GM23338 (cell line): Measurements from ENCODE around the gene SDR39U1.

ENCODE experiments used
- EZH2 ChIP-seq: fragments of 200-600 bp; sonication (generic); IDR thresholded peaks from one replicate; pipeline ENCODE4 v1.8.0; 2017; ENCODE audit warnings: antibody characterized with exemption, mild to moderate bottlenecking, low read depth; ENCODE audit not compliant: unreplicated experiment
- EZH2phosphoT487 ChIP-seq: fragments of 200-600 bp; sonication (generic); IDR thresholded peaks from one replicate; pipeline ENCODE4 v1.8.1; 2018; ENCODE audit warnings: antibody characterized with exemption; ENCODE audit not compliant: unreplicated experiment
- POLR2AphosphoS5 ChIP-seq: IDR thresholded peaks from 2 replicates; pipeline ENCODE4 v1.6.1; 2016; ENCODE audit warnings: antibody characterized with exemption, low read depth
- TF ChIP-seq, protein P1 (sequence below), 2 experiments: fragments of 200-600 bp in 1 of 2; sonication (generic) in 1 of 2; conservative IDR thresholded peaks; 2 replicates each; pipeline versions ENCODE4 v1.5.1 to v1.6.1; 2016 to 2017; ENCODE audit warnings: antibody characterized with exemption in 2 of 2, low read depth in 2 of 2, mild to moderate bottlenecking in 2 of 2, moderate library complexity in 1 of 2
- TF ChIP-seq, protein P2 (sequence below): IDR thresholded peaks from one replicate; pipeline ENCODE4 v1.6.1; 2018; ENCODE audit warnings: antibody characterized with exemption; ENCODE audit not compliant: unreplicated experiment

DNA sequence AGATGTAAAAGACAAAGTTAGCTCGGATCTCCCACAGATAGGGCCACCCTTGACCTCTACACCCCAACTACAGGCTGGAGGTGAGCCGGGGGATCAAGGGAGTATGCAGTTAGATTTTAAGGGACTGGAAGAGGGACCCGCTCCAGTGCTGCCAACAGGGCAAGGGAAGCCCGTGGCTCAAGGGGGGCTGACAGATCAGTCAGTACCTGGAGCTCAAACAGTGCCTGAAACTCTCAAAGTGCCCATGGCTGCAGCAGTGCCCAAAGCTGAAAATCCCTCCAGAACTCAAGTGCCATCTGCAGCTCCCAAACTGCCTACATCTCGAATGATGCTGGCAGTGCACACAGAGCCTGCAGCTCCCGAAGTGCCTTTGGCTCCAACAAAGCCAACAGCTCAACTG is 33.4 kb downstream of the SDR39U1 start:
- TF ChIP-seq, protein P1, sequence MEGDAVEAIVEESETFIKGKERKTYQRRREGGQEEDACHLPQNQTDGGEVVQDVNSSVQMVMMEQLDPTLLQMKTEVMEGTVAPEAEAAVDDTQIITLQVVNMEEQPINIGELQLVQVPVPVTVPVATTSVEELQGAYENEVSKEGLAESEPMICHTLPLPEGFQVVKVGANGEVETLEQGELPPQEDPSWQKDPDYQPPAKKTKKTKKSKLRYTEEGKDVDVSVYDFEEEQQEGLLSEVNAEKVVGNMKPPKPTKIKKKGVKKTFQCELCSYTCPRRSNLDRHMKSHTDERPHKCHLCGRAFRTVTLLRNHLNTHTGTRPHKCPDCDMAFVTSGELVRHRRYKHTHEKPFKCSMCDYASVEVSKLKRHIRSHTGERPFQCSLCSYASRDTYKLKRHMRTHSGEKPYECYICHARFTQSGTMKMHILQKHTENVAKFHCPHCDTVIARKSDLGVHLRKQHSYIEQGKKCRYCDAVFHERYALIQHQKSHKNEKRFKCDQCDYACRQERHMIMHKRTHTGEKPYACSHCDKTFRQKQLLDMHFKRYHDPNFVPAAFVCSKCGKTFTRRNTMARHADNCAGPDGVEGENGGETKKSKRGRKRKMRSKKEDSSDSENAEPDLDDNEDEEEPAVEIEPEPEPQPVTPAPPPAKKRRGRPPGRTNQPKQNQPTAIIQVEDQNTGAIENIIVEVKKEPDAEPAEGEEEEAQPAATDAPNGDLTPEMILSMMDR (conservative IDR thresholded peaks at IDR 0.05; ENCODE audit: low read depth in 2 of 2) = no peak
- TF ChIP-seq EZH2phosphoT487 = no peak
- TF ChIP-seq, protein P2, sequence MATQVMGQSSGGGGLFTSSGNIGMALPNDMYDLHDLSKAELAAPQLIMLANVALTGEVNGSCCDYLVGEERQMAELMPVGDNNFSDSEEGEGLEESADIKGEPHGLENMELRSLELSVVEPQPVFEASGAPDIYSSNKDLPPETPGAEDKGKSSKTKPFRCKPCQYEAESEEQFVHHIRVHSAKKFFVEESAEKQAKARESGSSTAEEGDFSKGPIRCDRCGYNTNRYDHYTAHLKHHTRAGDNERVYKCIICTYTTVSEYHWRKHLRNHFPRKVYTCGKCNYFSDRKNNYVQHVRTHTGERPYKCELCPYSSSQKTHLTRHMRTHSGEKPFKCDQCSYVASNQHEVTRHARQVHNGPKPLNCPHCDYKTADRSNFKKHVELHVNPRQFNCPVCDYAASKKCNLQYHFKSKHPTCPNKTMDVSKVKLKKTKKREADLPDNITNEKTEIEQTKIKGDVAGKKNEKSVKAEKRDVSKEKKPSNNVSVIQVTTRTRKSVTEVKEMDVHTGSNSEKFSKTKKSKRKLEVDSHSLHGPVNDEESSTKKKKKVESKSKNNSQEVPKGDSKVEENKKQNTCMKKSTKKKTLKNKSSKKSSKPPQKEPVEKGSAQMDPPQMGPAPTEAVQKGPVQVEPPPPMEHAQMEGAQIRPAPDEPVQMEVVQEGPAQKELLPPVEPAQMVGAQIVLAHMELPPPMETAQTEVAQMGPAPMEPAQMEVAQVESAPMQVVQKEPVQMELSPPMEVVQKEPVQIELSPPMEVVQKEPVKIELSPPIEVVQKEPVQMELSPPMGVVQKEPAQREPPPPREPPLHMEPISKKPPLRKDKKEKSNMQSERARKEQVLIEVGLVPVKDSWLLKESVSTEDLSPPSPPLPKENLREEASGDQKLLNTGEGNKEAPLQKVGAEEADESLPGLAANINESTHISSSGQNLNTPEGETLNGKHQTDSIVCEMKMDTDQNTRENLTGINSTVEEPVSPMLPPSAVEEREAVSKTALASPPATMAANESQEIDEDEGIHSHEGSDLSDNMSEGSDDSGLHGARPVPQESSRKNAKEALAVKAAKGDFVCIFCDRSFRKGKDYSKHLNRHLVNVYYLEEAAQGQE = no peak
- no peak for TF ChIP-seq EZH2
- TF ChIP-seq POLR2AphosphoS5 = no peak
